NCI-H1417 (cell line): ENCODE measurements around the gene RIMS1.

ENCODE experiments used
- DNase-seq, 3 experiments: peaks; one replicate each; lab custom pipeline; 2025; lab: John Stamatoyannopoulos, UW

Gene RIMS1

GRCh38 chr6:72238900-72239299, 352.6 kb downstream of the RIMS1 start:
- no peak for DNase-seq

- peak in 2 of 3 experiments; percentile 1 to 42 for DNase-seq
These were observed 359.2 kb downstream of the RIMS1 start for GRCh38 chr6:72245565-72245964.

- DNase-seq = no peak
These were observed 360.6 kb downstream of the RIMS1 start for GRCh38 chr6:72246926-72247325.

GRCh38 chr6:72248621-72249020, 362.3 kb downstream of the RIMS1 start:
- DNase-seq = no peak

GRCh38 chr6:72250664-72251063, 364.3 kb downstream of the RIMS1 start:
- DNase-seq = no peak

- DNase-seq = no peak
These were observed 374.1 kb downstream of the RIMS1 start for GRCh38 chr6:72260489-72260888.

- DNase-seq = no peak
These were observed 375.2 kb downstream of the RIMS1 start for GRCh38 chr6:72261554-72261953.

- peak in 1 of 3 experiments; percentile 3 for DNase-seq
These were observed 375.9 kb downstream of the RIMS1 start for GRCh38 chr6:72262254-72262653.

- DNase-seq = no peak
These were observed 381.1 kb downstream of the RIMS1 start for GRCh38 chr6:72267470-72267869.

- peak in 1 of 3 experiments; percentile 49 for DNase-seq
These were observed 385.2 kb downstream of the RIMS1 start for GRCh38 chr6:72271531-72271930.

GRCh38 chr6:72272958-72273357, 386.6 kb downstream of the RIMS1 start:
- no peak for DNase-seq

- no peak for DNase-seq
These were observed 389.5 kb downstream of the RIMS1 start for GRCh38 chr6:72275888-72276287.

GRCh38 chr6:72282201-72282600, 395.9 kb downstream of the RIMS1 start:
- DNase-seq = no peak

GRCh38 chr6:72283571-72283970, 397.2 kb downstream of the RIMS1 start:
- peak in 2 of 3 experiments; percentile 12 to 75 for DNase-seq

- DNase-seq = no peak
These were observed 400.6 kb downstream of the RIMS1 start for GRCh38 chr6:72286911-72287311.

- no peak for DNase-seq
These were observed 401.5 kb downstream of the RIMS1 start for GRCh38 chr6:72287801-72288200.

GRCh38 chr6:72288592-72288991, 402.2 kb downstream of the RIMS1 start:
- DNase-seq = no peak

GRCh38 chr6:72290620-72291019, 404.3 kb downstream of the RIMS1 start:
- no peak for DNase-seq

- no peak for DNase-seq
These were observed 410.0 kb downstream of the RIMS1 start for GRCh38 chr6:72296375-72296774.

GRCh38 chr6:72305971-72306370, 419.6 kb downstream of the RIMS1 start:
- no peak for DNase-seq

- DNase-seq = no peak
These were observed 430.5 kb downstream of the RIMS1 start for GRCh38 chr6:72316675-72317380.

- no peak for DNase-seq
These were observed 435.4 kb downstream of the RIMS1 start for GRCh38 chr6:72321788-72322187.

- DNase-seq = no peak
These were observed 436.4 kb downstream of the RIMS1 start for GRCh38 chr6:72322771-72323170.

GRCh38 chr6:72324591-72324990, 438.2 kb downstream of the RIMS1 start:
- no peak for DNase-seq
